Measurements from ENCODE around the gene SNX19.
"Not testable (repeated sequence)": the region's sequence is repeated elsewhere in the genome, so short reads cannot be mapped to it uniquely, and the experiment has no call there.

Gene SNX19

DNA sequence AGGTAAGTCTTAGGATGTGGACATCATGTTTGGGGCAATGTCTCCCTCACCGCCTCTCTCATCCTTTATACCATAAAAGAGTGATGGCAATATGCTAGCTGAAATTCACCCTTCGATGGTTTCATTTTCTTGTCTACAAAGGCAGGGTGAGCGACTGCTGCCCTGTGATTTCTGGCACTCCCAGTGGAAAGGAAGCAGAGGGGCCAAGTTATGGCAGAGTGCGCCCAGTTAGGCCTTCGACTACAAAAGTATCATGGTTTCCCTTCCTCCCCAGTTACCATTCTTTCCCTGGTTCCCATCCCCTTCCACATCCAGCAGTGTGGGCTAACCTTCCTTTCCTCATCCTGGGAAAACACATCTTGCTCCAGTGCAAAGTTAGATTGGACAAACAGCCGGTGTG, 43.8 kb downstream of the SNX19 start:
- no peak for DNase-seq (ENCODE audit: low read depth)

- DNase-seq (ENCODE audit: low read depth), result no peak
Measured at GRCh38 chr11:130872102-130872501, 44.2 kb downstream of the SNX19 start.

- DNase-seq (ENCODE audit: low read depth), result no peak
Measured at GRCh38 chr11:130871616-130872015, 44.7 kb downstream of the SNX19 start.

DNA sequence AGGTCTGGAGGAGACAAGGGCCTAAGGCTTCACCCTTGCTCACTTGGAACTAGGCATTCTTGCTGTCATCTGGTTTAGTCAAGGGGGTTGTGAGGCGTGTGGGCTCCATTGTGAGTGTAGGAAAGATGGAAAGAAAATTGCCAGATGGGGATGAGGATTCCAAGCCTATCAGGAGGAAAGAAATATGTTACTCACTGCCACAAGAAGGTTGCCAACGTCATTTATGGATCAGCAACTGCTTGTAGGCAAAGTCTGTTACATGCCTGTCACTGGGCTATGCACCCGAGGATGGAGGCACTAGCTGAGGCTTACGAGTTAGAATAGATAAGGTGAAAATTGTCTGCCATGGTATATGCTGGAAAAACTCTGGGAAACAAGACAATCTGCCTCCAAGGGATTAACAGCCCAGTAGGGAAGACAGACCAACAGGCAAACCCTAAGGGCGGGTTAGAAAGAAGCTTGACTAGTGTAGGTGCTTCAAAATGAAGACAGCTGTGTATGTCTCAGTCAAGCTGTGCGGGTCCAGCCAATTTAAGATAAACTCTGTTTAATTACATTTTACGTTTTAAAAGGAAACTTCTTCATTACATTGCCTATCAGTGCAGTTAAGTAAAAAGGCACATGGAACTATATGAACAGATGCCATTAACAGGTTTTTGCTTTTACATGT, 47.4 kb downstream of the SNX19 start:
- DNase-seq (ENCODE audit: low read depth), result no peak

GRCh38 chr11:130868086-130868710, 48.1 kb downstream of the SNX19 start:
- DNase-seq (ENCODE audit: low read depth), result no peak

DNA sequence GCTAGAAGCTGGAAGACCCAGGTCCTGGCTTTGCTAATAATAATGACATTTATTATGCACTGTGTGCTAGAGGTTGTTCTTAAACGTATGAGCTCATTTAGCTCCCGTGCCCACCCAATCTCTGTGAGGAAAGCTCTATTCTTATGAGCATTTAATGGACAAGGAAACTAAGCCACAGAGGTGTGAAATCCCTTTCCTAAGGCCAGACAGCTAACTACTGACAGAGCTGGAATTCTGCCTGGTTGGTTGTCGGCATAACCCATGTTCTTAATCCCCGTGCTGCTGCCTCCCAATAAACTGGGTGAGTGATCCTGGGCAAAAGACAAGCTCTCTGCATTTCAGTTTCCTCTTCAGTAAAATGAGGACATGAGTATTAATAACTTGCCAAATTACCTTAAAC, 49.4 kb downstream of the SNX19 start:
- no peak for DNase-seq (ENCODE audit: low read depth)

- no peak for DNase-seq (ENCODE audit: low read depth)
Measured at GRCh38 chr11:130865774-130866114, 50.5 kb downstream of the SNX19 start.

GRCh38 chr11:130865091-130865773, 51.0 kb downstream of the SNX19 start:
- no peak for DNase-seq (ENCODE audit: low read depth)

DNA sequence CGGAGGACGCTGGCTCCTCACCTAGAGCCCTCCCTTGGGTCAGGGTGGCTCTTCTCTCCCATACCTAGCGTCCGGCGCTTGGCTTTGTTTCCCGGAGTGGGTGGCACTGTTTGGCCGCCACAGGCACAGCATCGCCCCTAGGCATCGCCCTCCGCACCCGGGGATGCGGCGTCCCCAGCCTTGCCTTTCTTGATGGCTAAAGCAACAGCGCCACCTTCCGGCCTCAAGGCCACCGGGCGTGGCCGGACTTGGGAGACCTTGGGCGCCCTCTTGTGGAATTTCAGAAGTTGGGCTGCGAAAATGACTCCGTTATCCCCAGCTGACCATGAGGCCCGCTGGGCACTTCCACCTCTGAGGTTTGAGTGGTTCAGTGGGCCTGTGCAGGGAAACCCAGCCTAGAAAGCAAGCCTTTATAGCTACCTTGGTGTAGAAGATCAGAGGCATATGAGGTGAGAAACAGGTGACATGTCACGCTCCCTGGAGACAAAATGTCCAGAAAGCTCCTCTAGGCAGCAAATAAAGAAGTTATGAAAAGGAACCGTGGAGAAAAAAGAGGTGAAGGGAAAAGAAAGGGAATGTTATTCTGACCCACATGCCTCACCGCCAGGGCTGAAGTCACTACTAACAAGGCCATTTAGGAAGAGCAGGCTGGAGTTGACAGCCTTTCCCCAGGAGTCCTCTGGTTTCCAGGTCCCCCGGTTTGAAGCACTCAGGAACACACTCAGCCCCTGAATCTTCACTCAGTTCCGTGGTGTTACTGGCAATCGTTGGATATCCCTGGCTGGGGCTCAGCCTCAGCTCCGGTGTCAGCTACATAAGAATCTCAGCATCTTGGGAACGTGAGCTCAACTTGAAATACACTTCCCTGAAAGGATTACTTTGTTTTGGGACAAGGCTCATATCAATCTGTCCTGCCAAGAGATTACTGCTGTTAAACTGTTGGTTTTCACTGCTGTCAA, 54.1 kb downstream of the SNX19 start:
- DNase-seq (ENCODE audit: low read depth), result peak; percentile 94

- no peak for DNase-seq (ENCODE audit: low read depth)
Measured at GRCh38 chr11:130861283-130861682, 55.0 kb downstream of the SNX19 start.

GRCh38 chr11:130859886-130860285, 56.4 kb downstream of the SNX19 start:
- no peak for DNase-seq (ENCODE audit: low read depth)

DNA sequence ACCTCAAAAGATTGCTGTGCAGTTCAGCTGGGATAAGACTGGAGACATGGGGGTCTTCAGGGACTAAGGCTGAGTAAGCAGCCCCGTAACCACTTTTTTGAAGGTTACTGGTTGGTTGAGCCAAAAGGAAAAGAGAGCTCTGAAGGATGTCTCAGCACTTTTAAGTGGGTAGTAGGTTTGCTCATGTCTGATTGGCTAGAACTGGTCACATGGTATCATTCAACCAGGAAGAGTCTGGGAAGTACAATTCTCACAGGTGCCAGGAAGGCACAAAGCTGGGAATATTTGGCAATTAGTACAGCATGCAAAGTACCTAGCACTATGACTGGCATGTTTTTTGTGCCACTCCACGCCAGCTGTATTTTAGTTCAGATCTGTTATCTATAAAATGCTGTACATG, 58.1 kb downstream of the SNX19 start:
- DNase-seq (ENCODE audit: low read depth), result peak; percentile 37

GRCh38 chr11:130855707-130856106, 60.6 kb downstream of the SNX19 start:
- not testable (repeated sequence) for DNase-seq (ENCODE audit: low read depth)

DNA sequence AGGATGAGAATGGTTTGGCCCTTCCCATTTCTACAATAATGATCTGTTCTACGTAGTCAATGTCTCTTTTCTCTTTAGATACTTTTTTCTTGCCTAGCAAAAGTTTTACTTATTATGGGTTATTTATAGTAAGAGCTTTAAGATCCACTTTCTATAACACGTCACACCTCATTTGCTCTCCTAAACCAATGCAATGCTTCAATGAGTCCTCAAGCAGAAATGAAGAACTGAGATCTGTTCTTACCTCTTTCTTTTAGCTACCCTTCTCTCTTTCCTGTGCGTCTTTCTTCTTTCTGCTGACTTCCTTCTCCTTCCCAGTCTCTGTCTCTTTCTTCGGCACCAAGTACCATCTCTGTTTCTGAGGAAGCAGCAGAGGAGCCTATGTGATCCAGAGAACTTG, 61.8 kb downstream of the SNX19 start:
- no peak for DNase-seq (ENCODE audit: low read depth)

DNA sequence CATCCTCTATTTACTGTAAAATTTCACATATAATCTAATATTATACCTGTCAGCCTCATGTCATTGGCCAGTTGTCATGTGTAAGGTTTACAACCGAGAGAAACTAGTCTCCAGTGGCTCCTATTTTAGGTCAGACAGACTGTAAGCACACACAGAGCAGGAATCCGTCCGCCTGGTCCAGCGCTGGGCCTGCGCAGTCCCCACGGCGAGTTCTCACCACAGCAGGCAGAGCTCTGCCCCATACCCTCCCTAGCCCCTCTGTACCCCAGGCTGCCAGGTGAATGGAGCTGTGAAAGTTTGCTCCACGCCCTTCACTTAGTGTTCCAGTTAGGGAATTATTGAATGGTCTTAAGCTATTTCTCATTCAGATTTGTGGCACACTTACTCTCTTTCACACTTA, 63.7 kb downstream of the SNX19 start:
- no peak for DNase-seq (ENCODE audit: low read depth)

- DNase-seq (ENCODE audit: low read depth), result no peak
Measured at GRCh38 chr11:130850185-130850944, 65.9 kb downstream of the SNX19 start.

- no peak for DNase-seq (ENCODE audit: low read depth)
Measured at GRCh38 chr11:130849215-130849568, 67.1 kb downstream of the SNX19 start.

- DNase-seq (ENCODE audit: low read depth), result no peak
Measured at GRCh38 chr11:130848361-130849214, 67.7 kb downstream of the SNX19 start.

- DNase-seq (ENCODE audit: low read depth), result no peak
Measured at GRCh38 chr11:130847517-130847916, 68.8 kb downstream of the SNX19 start.

DNA sequence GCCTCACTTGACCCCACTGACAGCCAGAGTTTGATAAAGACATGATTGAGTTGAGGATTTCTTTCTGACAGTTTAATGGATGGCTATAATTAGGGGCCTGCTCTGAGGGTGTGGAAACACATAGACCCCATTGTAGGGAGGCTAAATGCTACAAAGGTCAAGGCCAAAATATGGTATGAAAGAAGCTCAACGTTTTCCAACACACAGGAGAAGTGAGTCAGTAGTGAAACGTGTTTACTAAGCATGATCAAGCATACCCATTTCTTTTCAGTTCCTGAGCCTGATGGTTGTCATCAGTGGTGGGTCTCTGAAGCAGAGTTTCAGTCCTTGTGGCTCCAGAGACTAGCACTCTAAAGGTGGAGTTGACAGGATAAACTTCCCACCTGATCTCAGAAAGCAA, 69.7 kb downstream of the SNX19 start:
- no peak for DNase-seq (ENCODE audit: low read depth)

- DNase-seq (ENCODE audit: low read depth), result no peak
Measured at GRCh38 chr11:130842001-130842400, 74.3 kb downstream of the SNX19 start.

Measured in CMK (cell line).